ENCODE data around the gene DNAH6.

The DNAH6 gene

DNA sequence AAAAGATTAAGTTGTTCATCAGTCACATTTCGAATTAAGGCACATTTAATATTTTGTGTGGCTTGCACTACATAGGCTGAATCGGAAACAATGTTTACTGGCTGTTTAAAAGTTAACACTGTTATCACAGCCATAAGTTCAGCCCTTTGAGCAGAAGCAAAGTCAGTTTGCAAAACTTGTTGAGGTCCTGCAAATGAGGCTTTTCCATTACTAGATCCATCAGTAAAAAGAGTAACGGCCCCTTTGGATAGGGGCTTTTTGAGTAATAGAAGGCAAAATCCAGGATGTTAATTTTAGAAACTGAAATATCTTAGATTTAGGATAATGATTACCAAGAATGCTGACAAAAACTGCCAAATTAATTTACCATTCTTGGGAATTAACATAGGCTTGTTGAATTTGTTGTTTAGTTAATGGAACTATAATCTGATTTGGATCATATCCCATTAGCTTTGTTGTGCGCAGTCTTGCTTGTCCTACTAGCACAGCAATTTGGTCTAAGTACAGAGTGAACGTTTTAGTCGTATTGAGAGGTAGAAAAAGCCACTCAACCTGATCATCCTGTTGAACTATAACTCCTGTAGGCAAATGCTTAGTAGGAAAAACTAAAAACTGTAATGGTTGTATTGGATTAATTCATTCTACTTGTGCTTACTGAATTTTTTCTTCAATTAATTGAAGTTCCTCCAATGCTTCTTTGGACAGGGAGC is 43.3 kb upstream of the DNAH6 start:
- H4K20me1 ChIP-seq (ENCODE audit: insufficient read depth, low read length): no peaks in the 10 kb centered on the region
- no peak for DNase-seq
- H3K4me1 ChIP-seq (ENCODE audit: insufficient read depth, low read length): no peaks in the 10 kb centered on the region
- H3K79me2 ChIP-seq (ENCODE audit: insufficient read depth, low read length): no peaks in the 10 kb centered on the region
- H3K9me3 ChIP-seq (ENCODE audit: insufficient read depth, low read length, severe bottlenecking): peaks cover 16% of the 10 kb centered on the region
- TF ChIP-seq EZH2 (IDR thresholded peaks at IDR 0.05; ENCODE audit: borderline replicate concordance, low read depth, low read length, severe bottlenecking) (no peak), CTCF (IDR thresholded peaks at IDR 0.05; ENCODE audit: borderline replicate concordance, extremely low read depth, low read length, poor library complexity, severe bottlenecking) (no peak)
- H3K36me3 ChIP-seq (ENCODE audit: insufficient read depth, low read length): no peaks in the 10 kb centered on the region
- no peak for ATAC-seq (ENCODE audit: insufficient read depth, low read depth)
- H3K27ac ChIP-seq (ENCODE audit: low read length): no peak overlapping the region
- H2AFZ ChIP-seq (ENCODE audit: low read depth, low read length): no peak overlapping the region
- H3K4me2 ChIP-seq (ENCODE audit: insufficient read depth, low read length): no peak overlapping the region
- H3K4me3 ChIP-seq (ENCODE audit: low read depth in 1 of 2, low read length in 2 of 2): no peak overlapping the region
- H3K27me3 ChIP-seq (ENCODE audit: insufficient read depth, low read length, poor library complexity): no peaks in the 10 kb centered on the region
- no peak overlapping the region for H3K9ac ChIP-seq (ENCODE audit: low read depth, low read length)

- H2AFZ ChIP-seq (ENCODE audit: low read depth, low read length): no peak overlapping the region
- ATAC-seq (ENCODE audit: insufficient read depth, low read depth): no peak
- no peak for TF ChIP-seq EZH2 (IDR thresholded peaks at IDR 0.05; ENCODE audit: borderline replicate concordance, low read depth, low read length, severe bottlenecking)
- TF ChIP-seq CTCF (IDR thresholded peaks at IDR 0.05; ENCODE audit: borderline replicate concordance, extremely low read depth, low read length, poor library complexity, severe bottlenecking): no peak
- no peaks in the 10 kb centered on the region for H3K4me1 ChIP-seq (ENCODE audit: insufficient read depth, low read length)
- H3K9me3 ChIP-seq (ENCODE audit: insufficient read depth, low read length, severe bottlenecking): peaks cover 19% of the 10 kb centered on the region
- H4K20me1 ChIP-seq (ENCODE audit: insufficient read depth, low read length): no peaks in the 10 kb centered on the region
- no peaks in the 10 kb centered on the region for H3K79me2 ChIP-seq (ENCODE audit: insufficient read depth, low read length)
- H3K27ac ChIP-seq (ENCODE audit: low read length): no peak overlapping the region
- H3K4me3 ChIP-seq (ENCODE audit: low read depth in 1 of 2, low read length in 2 of 2): no peak overlapping the region
- H3K36me3 ChIP-seq (ENCODE audit: insufficient read depth, low read length): no peaks in the 10 kb centered on the region
- DNase-seq: no peak
- H3K27me3 ChIP-seq (ENCODE audit: insufficient read depth, low read length, poor library complexity): no peaks in the 10 kb centered on the region
- no peak overlapping the region for H3K4me2 ChIP-seq (ENCODE audit: insufficient read depth, low read length)
- H3K9ac ChIP-seq (ENCODE audit: low read depth, low read length): no peak overlapping the region
Observed at GRCh38 chr2:84474176-84474575, 42.1 kb upstream of the DNAH6 start.

DNA sequence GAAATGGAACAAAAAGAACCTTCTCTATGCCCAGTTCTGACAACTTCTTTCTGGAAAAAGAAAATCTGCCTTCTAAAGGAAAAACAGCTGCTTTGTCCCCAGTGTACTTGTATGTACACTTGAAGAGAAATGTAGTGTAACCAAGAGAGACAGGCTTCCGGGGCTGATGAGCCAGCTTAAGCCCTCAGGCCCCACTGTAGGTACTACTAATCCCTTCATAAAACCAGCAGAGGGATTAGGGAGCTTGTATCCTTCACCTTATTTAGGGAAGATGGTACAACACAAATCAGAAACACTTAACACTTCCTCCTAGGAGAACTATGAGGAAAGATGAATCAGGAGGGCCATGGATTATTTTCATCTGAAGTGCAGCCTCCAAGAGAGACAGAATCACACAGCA is 38.4 kb upstream of the DNAH6 start:
- TF ChIP-seq CTCF (IDR thresholded peaks at IDR 0.05; ENCODE audit: borderline replicate concordance, extremely low read depth, low read length, poor library complexity, severe bottlenecking) (no peak), EZH2 (IDR thresholded peaks at IDR 0.05; ENCODE audit: borderline replicate concordance, low read depth, low read length, severe bottlenecking) (no peak)
- Histone ChIP-seq H3K9ac (ENCODE audit: low read depth, low read length) (no peak overlapping the region), H3K27ac (ENCODE audit: low read length) (no peak overlapping the region), H3K4me2 (ENCODE audit: insufficient read depth, low read length) (no peak overlapping the region), H3K9me3 (ENCODE audit: insufficient read depth, low read length, severe bottlenecking) (peaks cover 12% of the 10 kb centered on the region), H3K36me3 (ENCODE audit: insufficient read depth, low read length) (no peaks in the 10 kb centered on the region), H4K20me1 (ENCODE audit: insufficient read depth, low read length) (no peaks in the 10 kb centered on the region), H3K79me2 (ENCODE audit: insufficient read depth, low read length) (no peaks in the 10 kb centered on the region), H3K4me1 (ENCODE audit: insufficient read depth, low read length) (no peaks in the 10 kb centered on the region), H2AFZ (ENCODE audit: low read depth, low read length) (no peak overlapping the region), H3K27me3 (ENCODE audit: insufficient read depth, low read length, poor library complexity) (no peaks in the 10 kb centered on the region), H3K4me3 (ENCODE audit: low read depth in 1 of 2, low read length in 2 of 2) (no peak overlapping the region)
- DNase-seq (no peak), ATAC-seq (ENCODE audit: insufficient read depth, low read depth) (no peak)

Data from DND-41 (cell line).